GM18861 (cell line): ENCODE results near the gene BCAS4.

Source experiments
- ATAC-seq: cut with Tn5 transposase; IDR thresholded peaks from one replicate; pipeline ENCODE4 v1.9.1; 2021; ENCODE audit not compliant: unreplicated experiment

BCAS4 gene

DNA sequence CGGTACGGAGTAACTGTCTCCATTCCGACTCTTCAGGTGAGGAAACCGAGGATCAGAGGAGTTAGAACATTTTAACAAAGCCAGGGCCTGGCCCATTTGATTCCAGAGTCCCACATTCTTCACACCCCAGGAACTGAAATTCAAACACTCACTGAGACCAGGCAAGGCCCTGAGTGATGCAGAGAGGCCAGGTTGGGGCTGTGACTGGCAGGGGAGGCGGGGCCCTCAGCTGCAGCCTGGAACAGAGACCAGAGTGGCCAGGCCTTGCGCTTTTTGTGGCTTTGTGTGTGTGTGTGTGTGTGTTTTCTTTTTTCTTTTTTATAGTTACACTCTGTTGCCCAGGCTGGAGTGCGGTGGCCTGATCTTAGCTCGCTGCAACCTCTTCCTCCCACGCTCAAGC lies 57.2 kb downstream of the BCAS4 start:
- no peak for ATAC-seq

DNA sequence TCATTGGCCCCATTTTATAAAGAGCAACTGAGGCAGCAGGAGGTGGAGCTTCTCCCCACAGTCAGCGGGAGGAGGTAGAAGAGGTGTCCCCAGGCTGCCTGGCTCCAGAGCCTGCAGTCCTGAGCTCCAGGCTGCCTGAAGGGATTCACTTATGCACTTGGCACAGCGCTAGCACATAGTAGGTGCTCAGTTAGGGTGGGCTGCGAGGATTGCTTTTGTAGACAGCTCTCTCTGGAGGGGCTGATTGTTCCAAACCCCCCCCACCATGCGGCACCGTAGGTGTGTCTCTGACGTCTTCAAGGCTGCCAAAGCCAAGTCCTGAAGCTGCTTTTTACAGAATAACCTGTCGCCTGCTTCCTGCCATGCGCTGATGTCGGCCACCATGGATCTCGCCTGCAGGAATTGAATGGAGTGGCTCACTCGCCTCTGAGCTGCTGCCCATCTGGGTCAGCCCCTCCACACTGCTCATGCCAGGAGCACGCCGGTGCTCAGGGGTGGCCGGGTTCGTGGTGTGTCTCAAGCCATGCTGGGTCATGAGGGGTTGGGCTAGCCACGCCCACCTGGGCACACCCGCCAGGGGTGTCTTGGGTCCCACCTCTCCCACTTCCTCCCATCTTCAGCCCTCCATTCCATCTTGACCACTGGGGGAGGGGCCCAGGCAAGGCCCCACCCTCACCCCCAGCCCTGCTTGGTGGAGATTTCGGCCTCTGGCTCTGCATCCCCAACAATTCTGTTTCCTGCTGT lies 59.8 kb downstream of the BCAS4 start:
- no peak for ATAC-seq

DNA sequence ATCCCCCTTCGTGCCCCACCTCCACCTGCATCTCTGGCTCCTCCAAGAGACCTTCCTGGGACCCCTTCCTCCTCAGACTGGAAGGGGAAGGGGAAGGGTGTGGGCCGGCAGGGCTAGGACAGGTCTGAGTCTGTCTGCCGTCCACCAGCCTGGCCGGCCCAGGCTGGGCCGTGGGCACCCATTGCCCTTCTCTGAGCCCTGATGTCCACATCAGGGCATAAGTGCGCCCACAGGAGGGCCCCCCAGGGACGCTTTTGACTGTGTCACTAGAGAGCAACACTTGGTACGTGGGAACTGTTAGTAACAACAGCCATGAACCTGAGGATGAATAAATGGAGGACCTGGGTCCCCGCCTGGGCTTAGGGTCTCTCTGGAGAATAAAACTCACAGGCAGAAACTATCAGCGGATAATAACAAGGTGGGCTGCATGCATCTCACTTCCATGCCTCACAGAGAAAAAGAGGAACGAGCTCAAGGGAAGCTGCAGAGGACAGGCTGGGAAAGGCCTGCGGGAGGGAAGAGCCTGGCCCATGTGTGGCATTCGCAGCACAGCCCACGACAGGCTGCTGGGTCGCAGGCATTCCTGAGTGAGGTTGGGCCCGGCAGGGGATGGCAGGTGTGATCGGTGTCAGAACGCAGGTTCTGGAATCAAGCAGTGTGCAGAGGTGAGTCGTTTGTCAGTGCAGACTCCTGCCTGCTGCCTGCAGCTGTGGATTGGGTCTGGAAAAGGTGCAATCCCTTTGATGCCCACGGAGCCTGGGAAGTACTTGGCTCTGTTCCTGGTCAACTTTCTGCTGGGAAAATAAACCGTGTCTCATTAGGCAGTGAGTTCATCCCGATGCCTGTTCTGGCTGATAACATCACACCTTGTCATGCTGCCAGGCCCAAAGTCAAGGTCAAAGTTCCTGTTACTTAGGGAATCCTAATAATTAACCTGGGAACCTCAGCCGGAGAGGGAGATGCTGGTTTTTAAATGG lies 60.9 kb downstream of the BCAS4 start:
- ATAC-seq, result no peak

DNA sequence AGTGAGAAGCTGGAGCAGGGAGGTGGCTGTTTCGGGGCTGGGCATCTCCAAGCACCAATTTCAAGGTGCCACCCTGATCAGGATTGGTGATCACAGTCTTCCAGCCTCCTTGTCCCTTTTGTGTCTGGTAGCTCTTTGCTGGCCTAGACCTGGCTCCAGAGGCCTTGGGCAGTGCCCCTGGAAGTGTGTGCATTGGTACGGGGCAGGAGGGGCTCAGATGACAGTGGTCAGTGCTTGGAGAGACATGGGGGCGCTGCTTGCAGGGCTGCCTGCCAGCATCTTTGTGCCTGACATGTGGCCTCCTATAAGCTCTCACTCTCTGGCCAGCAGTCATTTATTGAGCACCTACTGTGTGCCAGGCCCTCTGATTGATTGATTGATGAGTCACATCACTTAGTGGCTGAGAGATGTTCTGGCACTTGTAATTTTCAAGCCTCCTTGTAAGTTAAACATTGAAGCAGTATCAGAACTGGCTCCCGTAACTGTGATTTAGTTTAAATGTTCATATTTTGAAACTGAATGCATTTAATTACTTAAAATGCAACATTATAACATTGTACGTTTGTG lies 61.7 kb downstream of the BCAS4 start:
- ATAC-seq, result no peak

DNA sequence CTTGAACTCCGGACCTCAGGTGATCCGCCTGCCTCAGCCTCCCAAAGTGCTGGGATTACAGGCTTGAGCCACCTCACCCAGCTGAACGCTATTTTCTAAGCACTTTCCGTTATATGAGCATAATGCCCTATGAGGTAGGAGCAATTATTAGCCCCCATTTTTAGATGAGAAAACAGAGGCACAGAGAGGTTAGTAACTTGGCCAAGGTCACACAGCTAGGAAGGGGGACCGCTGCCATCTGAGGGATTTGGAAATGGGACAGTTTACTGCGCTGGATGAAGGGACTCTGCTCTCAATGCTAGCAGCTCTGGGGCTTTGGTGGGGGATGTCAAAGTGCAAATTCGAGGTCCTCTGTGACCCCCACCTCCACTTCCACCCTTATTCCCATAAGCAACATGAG lies 62.5 kb downstream of the BCAS4 start:
- ATAC-seq, result no peak

DNA sequence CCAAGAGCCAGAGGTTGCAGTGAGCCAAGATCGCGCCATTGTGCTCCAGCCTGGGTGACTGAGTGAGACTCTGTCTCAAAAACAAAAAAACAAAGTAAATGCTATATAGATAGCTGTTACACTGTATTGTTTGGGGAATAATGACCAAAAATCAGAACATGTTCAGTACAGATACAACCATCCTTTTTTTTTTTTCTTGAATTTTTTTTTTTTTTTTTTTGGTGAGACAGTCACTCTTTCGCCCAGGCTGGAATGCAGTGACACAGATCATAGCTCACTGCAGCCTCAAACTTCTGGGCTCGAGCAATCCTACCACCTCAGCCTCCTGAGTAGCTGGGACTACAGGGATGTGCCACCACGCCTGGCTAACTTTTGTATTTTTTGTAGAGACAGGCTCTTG lies 63.7 kb downstream of the BCAS4 start:
- no peak for ATAC-seq

DNA sequence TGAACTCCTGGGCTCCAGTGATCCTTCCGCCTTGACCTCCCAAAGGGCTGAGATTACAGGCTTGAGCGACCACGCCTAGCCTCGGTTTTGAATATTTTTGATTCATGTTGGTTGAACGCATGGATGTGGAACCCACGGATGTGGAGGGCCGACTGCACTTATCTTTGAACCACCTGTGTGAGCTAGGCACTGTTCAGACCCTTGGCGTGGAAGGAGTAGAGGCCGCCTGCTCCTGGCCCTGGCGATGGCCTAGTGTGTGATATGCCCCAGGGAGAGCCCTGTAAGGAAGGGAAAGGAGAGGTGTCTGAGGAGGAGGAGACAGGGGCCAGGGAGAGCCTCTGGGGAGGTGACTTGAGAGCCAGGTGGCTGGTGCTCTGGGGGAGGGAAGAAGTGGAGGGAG lies 64.3 kb downstream of the BCAS4 start:
- ATAC-seq, result no peak

DNA sequence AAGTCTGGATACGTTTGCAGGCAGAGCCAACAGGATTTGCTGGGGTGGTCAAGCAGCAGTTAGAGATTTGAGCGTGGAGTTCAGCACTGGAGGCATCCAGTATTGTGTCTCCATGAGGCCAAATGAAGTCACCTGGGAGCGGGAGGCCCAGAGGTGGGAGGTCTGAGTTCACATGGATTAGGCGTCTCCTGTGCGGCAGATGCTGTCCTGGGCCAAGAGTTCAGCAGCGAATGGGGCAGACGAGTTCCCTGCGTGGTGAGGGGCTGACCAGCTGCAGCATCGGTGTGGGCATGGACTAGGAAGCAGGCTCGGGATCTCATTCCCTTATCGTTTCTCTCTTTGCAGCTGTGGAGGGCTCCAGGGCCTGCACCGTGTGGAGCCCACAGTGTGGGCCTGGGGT lies 66.2 kb downstream of the BCAS4 start:
- no peak for ATAC-seq

DNA sequence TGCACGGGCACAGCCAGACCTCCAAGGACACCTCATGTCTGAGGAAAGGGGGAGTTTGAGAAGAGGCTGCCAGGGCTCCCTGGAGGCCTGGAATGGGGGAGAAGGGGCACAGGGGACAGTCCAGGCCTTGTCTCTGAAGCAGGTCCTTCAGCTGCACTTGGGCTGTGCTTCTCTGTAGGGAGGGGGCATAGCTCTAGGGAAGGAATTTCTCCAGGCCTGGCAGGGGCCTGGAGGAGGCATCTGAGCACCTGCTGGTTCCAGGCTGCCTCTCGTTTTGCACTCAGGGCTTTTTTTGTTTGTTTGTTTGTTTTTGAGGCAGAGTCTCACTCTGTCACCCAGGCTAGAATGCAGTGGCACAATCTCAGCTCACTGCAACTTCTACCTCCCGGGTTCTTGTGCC lies 67.7 kb downstream of the BCAS4 start:
- no peak for ATAC-seq

DNA sequence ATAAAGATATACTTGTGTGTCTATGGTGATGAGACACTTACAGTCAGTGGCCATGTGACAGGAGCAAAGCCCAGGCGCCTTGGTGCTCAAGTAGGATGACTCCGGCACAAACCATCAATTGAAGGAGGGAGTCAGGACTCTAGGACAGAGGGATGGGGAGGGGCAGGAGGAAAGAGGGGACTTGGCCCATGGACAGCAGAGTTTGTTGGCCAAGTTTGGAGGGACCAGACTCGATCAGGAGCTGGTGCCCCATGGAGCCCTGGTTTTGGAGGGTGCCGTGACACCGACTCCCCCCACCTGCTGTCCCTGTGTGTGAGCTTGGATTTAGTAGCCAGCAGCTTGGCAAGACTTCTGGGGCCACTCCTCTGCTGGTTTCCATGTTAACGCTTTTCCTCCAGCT lies 70.3 kb downstream of the BCAS4 start:
- no peak for ATAC-seq

DNA sequence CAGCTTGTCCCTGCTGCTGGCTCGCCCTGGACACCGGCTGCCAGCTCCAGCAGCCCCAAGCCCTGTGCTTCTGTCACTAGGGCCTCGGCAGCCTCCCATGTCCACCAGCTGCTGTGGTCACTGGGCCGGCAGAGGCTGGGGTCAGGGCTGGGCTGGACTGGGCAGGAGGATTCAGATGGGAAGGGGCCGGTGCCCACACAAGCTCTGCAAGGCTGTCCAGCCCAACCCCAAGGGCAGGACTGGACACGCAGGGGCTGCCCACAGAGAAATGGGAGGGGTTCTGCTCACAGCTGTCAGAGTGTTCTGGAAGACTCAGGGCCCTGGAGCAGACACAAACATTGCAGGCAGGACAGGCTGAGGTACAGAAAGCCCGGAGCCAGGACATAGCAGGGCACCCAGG lies 70.7 kb downstream of the BCAS4 start:
- ATAC-seq, result no peak

DNA sequence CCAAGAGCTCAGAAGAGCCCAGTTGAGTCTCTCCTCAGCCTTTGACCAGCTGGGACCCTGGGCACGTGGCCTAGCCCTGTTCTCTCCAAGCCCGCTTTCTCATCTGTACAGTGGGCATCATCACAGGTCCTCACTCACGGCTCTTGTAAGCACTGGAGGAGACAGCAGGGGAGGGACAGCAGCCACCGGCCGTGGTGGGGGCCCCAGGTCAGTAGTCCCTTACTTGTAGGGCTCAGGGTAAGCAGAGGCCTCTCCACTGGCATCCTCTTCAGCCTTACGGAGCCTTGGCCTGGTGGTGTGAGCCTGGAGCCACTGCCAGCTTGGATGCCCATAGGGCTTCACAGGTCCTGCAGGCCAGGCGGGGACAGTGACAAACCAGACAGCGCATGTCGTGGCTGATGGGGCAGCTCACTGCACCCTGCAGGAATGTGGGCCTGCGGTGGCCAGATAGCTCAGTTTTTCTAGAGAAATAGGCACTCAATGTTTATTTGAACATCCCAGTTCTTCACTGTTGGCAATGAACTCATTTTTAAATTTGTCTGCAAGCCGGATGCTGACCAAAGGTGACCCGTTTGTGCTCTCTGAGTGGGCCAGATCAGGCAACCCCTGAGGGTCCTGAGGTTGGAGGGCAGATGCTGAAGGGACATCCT lies 71.3 kb downstream of the BCAS4 start:
- no peak for ATAC-seq

DNA sequence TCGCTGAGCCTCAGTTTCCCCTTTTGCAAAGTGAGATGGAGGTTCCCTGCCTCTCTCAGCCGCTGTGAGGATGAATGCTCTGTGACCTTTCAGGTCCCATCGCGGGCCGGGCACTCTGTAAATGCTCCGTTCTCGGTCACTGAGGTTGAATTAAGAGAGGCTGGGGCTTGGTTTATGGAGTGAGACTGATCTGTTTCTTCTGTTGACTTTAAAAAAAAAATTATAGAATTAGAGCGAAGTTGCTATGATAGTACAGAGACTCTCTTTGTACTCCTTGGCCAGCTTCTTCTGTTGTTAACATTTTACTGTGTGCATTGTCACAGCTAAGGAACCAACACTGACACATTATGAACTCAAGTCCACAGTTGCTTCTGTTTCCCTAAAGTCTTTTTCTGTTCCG lies 72.0 kb downstream of the BCAS4 start:
- ATAC-seq, result no peak

DNA sequence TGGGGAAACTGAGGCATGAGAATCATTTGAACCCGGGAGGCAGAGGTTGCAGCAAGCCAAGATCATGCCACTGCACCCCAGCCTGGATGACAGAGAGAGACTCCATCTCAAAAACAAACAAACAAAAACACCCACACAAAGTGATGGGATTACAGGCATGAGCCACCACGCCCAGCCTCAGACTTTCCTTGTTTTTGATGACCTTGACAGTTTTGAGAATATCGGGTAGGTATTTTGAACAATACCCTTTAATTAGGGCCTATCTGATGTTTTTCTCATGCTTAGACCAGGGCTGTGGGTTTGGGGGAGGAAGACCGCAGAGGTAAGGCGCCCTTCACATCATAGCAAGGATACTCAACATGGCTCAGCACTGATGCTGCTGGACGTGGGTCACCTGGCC lies 72.9 kb downstream of the BCAS4 start:
- no peak for ATAC-seq

DNA sequence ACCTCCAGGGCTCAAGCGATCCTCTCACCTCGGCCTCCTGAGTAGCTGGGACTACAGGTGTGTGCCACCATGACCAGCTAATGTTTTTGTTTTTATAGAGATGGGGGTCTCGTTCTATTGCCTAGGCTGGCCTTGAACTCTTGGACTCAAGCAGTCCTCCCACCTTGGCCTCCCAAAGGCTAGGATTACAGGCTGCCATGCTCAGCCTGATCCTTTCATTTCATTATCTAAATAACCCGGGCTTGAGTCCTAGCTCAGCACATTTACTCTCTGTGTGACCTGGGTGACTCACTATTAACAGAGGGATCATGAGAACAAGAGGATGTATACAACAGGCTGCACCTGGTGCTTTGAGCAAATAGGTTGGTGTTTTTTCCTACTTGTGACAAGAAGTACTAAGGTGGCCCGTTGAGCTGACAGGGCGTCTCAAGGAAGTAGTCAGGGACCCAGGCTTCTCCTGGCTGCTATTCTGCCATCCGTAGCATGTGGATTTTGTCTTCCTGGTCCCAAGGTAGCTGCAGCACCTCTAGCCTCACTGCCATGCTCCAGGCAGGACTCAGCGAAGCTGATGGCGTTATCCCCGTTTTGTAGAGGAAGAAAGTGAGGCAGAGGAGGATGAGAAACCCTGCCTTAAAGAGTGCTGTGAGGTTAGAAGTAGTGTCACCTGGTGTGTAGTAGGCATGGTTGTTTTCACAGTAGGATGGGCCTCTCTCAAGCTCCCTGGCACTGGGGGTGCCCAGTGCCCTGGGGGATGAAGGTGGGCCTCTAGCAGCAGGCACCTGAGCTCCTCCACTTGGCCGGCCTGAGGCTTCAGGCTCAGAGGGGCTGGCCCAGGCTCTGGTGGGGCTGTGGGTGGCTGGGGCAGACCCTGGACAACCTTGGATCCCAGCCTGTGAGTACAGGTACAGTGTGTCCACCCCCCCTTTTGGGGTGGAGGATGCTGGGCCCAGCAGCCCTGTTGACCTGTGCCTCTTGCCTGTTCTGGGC lies 73.9 kb downstream of the BCAS4 start:
- ATAC-seq, result no peak

DNA sequence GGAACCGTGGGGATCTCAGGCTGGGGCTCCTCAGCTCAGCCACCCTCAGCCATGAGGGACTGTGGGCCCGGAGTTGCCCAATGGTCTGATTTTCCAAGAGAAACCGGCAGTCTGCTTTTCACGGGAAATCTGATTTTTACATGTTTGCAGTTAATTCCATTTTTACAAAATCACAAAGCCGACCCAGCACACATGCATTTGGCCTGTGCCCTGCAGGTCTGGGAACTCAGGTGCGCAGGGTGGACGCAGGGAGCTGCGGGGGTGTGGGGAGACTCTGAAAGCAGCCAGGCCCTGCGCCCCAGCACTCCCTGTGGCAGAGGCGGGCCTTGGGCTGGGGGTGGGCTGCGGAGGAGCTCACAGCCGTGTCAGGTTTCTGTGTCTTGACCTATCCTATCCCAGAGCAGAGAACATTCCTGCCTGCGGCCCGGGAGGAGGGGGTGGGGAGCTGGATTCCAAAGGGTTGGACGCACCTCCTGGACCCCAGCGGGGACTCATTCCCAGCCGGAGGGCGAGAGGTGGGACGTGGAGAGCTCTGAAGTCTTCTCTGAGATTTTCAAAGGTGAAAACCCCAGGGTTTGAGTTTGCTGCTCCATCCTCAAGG lies 75.8 kb downstream of the BCAS4 start:
- no peak for ATAC-seq

DNA sequence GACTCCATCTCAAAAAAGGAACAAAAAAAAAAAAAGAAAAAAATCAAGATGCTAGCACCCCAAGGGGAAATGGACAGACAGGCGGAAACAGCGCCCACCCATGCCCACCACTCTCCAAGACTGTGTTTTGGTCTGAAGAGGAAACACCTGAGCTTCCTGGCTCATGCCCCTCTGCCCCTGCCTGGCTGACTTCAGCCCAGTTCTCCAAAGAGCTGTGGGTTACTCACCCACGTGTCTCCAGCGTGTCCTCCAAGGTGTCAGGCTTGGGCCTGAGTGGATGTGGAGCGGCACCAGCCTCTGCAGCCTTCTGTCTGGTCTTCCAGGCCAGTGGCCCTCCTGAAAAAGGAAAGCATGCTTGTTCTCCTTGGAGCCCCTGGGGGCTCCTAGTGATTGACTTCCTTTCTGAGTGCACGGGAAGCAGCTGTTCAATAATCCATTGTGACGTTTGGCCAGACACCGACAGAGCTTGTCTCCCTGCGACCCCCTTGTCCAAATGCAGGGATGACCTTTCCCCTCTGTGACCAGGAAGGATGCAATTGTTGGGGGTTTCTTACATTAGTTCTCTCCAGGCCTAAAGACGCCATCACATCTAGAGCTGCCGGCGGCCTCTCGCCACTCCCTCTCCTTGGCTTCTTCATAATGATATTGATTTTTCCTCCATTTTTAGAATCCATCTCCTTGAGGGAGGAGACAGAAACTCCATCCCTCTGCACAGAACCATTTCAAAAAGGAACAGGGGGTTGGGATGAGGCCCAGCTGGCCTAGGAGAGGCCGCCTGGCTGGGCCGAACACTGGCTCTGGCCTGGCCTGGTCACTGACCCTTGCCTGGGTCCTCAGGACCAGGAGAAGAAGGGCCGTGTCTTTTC lies 77.9 kb downstream of the BCAS4 start:
- no peak for ATAC-seq

DNA sequence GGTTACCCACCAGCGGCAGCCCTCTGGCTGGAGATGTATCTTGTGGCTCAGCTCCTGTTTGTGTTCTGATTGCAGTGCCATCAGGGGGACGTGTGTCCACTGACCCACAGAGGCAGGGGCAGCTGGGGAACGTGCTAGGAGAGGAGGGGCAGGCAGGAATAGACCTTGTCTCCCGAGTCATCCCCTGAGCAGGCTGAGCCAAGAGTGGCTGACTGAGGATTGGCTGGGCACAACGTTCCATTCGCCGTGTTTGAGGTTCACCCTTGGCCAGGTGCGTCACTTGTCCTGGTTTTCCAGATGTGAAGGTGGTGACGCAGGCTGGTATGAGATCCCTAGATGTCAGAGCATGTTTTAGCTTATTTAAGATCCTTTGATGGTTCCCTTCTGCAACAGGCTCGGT lies 78.7 kb downstream of the BCAS4 start:
- ATAC-seq, result no peak
